ENCODE data around the gene ZNF778.
"Not testable (repeated sequence)": the region's sequence is repeated elsewhere in the genome, so short reads cannot be mapped to it uniquely, and the experiment has no call there.

Gene ZNF778

GRCh38 chr16:89179148-89179484 lies 38.4 kb upstream of the ZNF778 start:
- no peak overlapping the region for H3K4me3 ChIP-seq (ENCODE audit: low read length)
- DNase-seq (ENCODE audit: low read depth, low spot score): no peak

- no peak overlapping the region for H3K4me3 ChIP-seq (ENCODE audit: low read length)
- no peak for DNase-seq (ENCODE audit: low read depth, low spot score)
Measured at GRCh38 chr16:89179656-89180315, 37.7 kb upstream of the ZNF778 start.

- no peak overlapping the region for H3K4me3 ChIP-seq (ENCODE audit: low read length)
- no peak for DNase-seq (ENCODE audit: low read depth, low spot score)
Measured at GRCh38 chr16:89183463-89183862, 34.0 kb upstream of the ZNF778 start.

GRCh38 chr16:89183975-89184676 lies 33.4 kb upstream of the ZNF778 start:
- H3K4me3 ChIP-seq (ENCODE audit: low read length): no peak overlapping the region
- no peak for DNase-seq (ENCODE audit: low read depth, low spot score)

- no peak overlapping the region for H3K4me3 ChIP-seq (ENCODE audit: low read length)
- DNase-seq (ENCODE audit: low read depth, low spot score): no peak
Measured at GRCh38 chr16:89184677-89184932, 32.9 kb upstream of the ZNF778 start.

- DNase-seq (ENCODE audit: low read depth, low spot score): no peak
- H3K4me3 ChIP-seq (ENCODE audit: low read length): no peak overlapping the region
Measured at GRCh38 chr16:89184933-89185794, 32.3 kb upstream of the ZNF778 start.

- H3K4me3 ChIP-seq (ENCODE audit: low read length); DNase-seq (ENCODE audit: low read depth, low spot score): not testable (repeated sequence)
Measured at GRCh38 chr16:89185887-89186592, 31.5 kb upstream of the ZNF778 start.

GRCh38 chr16:89186593-89187031 lies 30.9 kb upstream of the ZNF778 start:
- not testable (repeated sequence) for DNase-seq (ENCODE audit: low read depth, low spot score); H3K4me3 ChIP-seq (ENCODE audit: low read length)

- peak; percentile 36 for DNase-seq (ENCODE audit: low read depth, low spot score)
- H3K4me3 ChIP-seq (ENCODE audit: low read length): no peak overlapping the region
Measured at GRCh38 chr16:89187032-89187769, 30.3 kb upstream of the ZNF778 start.

GRCh38 chr16:89187770-89188392 lies 29.6 kb upstream of the ZNF778 start:
- H3K4me3 ChIP-seq (ENCODE audit: low read length): no peak overlapping the region
- DNase-seq (ENCODE audit: low read depth, low spot score): no peak

- not testable (repeated sequence) for H3K4me3 ChIP-seq (ENCODE audit: low read length); DNase-seq (ENCODE audit: low read depth, low spot score)
Measured at GRCh38 chr16:89188471-89189357, 28.8 kb upstream of the ZNF778 start.

GRCh38 chr16:89189358-89190025 lies 28.0 kb upstream of the ZNF778 start:
- DNase-seq (ENCODE audit: low read depth, low spot score): no peak
- no peak overlapping the region for H3K4me3 ChIP-seq (ENCODE audit: low read length)

- H3K4me3 ChIP-seq (ENCODE audit: low read length): no peak overlapping the region
- no peak for DNase-seq (ENCODE audit: low read depth, low spot score)
Measured at GRCh38 chr16:89190150-89190958, 27.1 kb upstream of the ZNF778 start.

GRCh38 chr16:89191033-89191900 lies 26.2 kb upstream of the ZNF778 start:
- no peak overlapping the region for H3K4me3 ChIP-seq (ENCODE audit: low read length)
- DNase-seq (ENCODE audit: low read depth, low spot score): no peak

GRCh38 chr16:89191901-89192185 lies 25.7 kb upstream of the ZNF778 start:
- H3K4me3 ChIP-seq (ENCODE audit: low read length): peak overlapping the region; percentile 38; the same call in 1 of the 2 replicates
- no peak for DNase-seq (ENCODE audit: low read depth, low spot score)
